Motor neuron (in vitro differentiated cells): ENCODE data around the gene SFMBT1. TPM values are rescaled to one million over a fixed set of nuclear protein-coding genes. Genes with fewer than 3 reads are reported as not detected.

Experiments
- ATAC-seq, 8 experiments: fragments of 200-7000 bp; cut with Tn5 transposase; replicated peaks in 6 of 8; 2 replicates each; pipeline ENCODE4 v1.8.0; 2021; ENCODE audit warnings: mild to moderate bottlenecking in 8 of 8, moderate library complexity in 8 of 8
- H3K27ac ChIP-seq, 2 donors: fragments of 250-450 bp; sonication (Bioruptor Pico); 2 replicates each; pipeline ENCODE4 v1.9.0; 2021; ENCODE audit warnings: antibody characterized with exemption in 2 of 2, mild to moderate bottlenecking in 2 of 2, moderate library complexity in 1 of 2
- H3K4me1 ChIP-seq, 2 donors: fragments of 250-450 bp; sonication (Bioruptor Pico); replicated peaks in 1 of 2; 2 replicates each; pipeline ENCODE4 v1.6.1; 2021; ENCODE audit warnings: antibody characterized with exemption in 2 of 2, mild to moderate bottlenecking in 2 of 2, moderate library complexity in 1 of 2
- H3K4me3 ChIP-seq, 5 donors: fragments of 250-450 bp; sonication (Bioruptor Pico); 2 replicates each; pipeline ENCODE4 v1.9.0; 2021; ENCODE audit warnings: antibody characterized with exemption in 5 of 5, mild to moderate bottlenecking in 5 of 5, moderate library complexity in 4 of 5
- WGBS, 10 experiments: fragments of 450-650 bp; shearing (Covaris generic); methylation state at CpG; one replicate each; pipeline ENCODE4 v1.0.0; 2022; 5-methylcytosine and 5-hydroxymethylcytosine counted together
- in situ Hi-C, 9 experiments: fragments of 400-800 bp; cut with MboI; loops; one replicate each; pipeline ENCODE4 v1.15.0; 2021; ENCODE audit warnings: low sequenced_read_pairs in 9 of 9, low pct_unique_long_range_greater_than_20kb in 2 of 9; ENCODE audit not compliant: unreplicated experiment in 9 of 9
- total RNA-seq, 8 experiments: library from RNA; unstranded; fragments of 300-600 nt; gene quantifications; 2 replicates each; pipeline versions ENCODE4 v1.2.3 to v1.2.4, GENCODE V29; 2022

Gene SFMBT1
- total RNA-seq, 8 experiments from 2014 or later, result 7.5 to 22.3 (median 10.8) TPM

DNA sequence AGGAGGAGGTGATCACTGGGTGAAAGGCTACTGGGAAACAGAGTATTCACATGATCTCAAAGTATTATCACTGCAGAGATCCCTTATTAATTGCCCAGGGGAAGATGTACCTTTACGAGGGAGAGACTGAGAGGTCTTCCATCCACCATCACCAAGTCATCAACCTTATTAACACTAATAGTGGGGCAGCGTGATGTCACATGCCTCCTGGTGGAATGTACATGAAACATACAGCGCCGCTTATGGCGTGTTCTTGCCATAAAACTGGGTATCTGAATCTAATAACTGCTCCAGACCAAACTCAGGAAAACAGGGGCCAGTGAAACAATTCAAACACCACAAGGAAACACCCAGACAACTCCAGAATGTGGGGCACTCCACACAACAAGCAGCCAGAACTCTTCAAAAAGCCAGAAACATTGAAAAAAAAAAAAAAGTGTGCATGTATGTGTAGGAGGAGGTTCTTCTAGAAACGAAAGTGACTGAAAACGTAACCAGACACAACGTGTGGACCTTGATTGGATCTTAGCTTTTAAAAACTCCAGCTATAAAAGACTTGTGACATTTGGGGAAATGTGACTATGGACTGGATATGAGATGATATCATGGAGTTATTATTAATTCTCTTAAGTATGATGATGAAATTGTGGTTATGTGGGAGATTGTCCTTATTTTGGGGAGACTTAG lies 153.1 kb downstream of the SFMBT1 start:
- Histone ChIP-seq H3K4me3 (no peak overlapping the region), H3K4me1 (peaks cover 5 to 9% of the 10 kb centered on the region in 2 donors), H3K27ac (no peak overlapping the region)
- in situ Hi-C loops, result loop anchor here in 1 of 9 experiments (25.0 kb wide), 1 partner anchor 170 kb away; no protein-coding TSS in a partner anchor
- ATAC-seq, result peak in 1 of 8 experiments; percentile 8
- 13 to 95% (median 84%) methylated on average over 1 to 8 of the region's 8 CpGs for WGBS, 10 experiments

DNA sequence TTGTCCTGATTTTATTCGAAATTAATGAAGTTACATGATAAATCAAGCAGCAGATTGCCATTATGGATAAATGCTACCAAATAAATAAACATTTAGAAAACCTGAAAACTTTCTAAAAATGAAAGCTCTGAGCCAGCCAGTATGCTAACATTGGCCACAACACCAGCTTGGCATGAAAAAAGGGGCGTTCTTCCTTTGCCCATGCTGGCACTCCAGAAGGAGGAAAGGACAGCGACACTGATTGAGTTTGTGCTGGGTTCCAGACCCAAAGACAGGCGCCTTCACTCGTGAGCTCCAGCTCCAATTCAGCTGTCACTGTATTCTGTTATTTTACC lies 153.6 kb downstream of the SFMBT1 start:
- in situ Hi-C loops, result loop anchor here in 1 of 9 experiments (25.0 kb wide), 1 partner anchor 170 kb away; no protein-coding TSS in a partner anchor
- Histone ChIP-seq H3K4me3 (no peak overlapping the region), H3K4me1 (peaks cover 4 to 9% of the 10 kb centered on the region in 2 donors), H3K27ac (no peak overlapping the region)
- whole genome bisulfite sequencing, 10 experiments, result 11 to 96% (median 74%) methylated on average over 1 to 5 of the region's 5 CpGs; no CpG with 5 or more reads in 2 of the 10 experiments
- peak in 1 of 8 experiments; percentile 3 for ATAC-seq

- Histone ChIP-seq H3K27ac (no peak overlapping the region), H3K4me1 (peaks cover 4 to 9% of the 10 kb centered on the region in 2 donors), H3K4me3 (no peak overlapping the region)
- 40 to 100% (median 98%) methylated on average over 1 to 2 of the region's 2 CpGs; no CpG with 5 or more reads in 2 of the 10 experiments for WGBS, 10 experiments
- in situ Hi-C loops, result loop anchor here in 1 of 9 experiments (25.0 kb wide), 1 partner anchor 171 kb away; no protein-coding TSS in a partner anchor
- peak in 6 of 8 experiments; percentile 42 to 86 (median 82) for ATAC-seq
These were observed 154.2 kb downstream of the SFMBT1 start for GRCh38 chr3:52891615-52892081.

DNA sequence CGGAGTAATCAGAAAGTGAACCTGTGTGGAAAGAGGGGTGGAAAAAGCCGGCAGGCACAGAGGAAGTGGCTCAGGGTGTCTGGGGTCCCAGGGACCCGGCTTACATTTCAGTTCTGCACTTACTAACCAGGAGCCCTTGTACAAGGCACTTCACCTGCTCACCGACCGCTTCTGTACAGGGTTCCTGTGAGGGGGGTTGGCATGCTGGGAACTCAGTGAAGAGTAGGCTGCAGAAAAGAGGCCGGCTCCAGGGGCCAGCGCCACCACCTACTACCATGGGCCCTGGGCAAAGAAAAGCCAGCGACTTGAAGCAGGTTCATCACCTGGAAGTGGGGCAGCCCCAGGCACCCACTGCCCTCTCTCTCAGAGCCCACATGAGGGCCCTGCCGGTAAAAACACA lies 154.7 kb downstream of the SFMBT1 start:
- 68 to 100% (median 89%) methylated on average over 1 to 9 of the region's 9 CpGs for WGBS, 10 experiments
- ATAC-seq, result no peak
- Histone ChIP-seq H3K4me1 (peaks cover under 1 to 5% of the 10 kb centered on the region in 2 donors), H3K4me3 (no peak overlapping the region), H3K27ac (no peak overlapping the region)
- in situ Hi-C loops, result loop anchor here in 1 of 9 experiments (25.0 kb wide), 1 partner anchor 171 kb away; no protein-coding TSS in a partner anchor

DNA sequence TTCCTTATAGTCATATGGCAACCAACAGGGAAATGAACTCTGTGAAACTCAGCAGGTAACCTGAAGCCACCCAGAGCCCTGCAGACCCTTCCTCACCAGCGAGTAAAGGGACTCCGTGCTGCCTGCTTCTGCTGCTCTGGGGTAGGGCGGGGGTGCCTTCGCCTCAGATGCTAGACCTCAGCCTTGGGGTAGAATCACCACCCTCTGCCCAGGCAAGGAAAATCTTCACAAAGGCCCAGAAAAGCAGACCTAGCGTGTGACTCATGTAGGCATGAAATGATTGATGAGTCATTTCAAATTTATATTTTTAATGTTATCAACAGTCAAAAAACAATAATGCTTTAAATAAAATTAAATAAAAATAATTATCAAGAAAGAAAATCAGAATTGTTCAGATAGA lies 155.1 kb downstream of the SFMBT1 start:
- no peak overlapping the region for H3K4me3 ChIP-seq
- ATAC-seq, result no peak
- WGBS, 10 experiments, result 88 to 100% (median 97%) methylated on average over 1 to 5 of the region's 5 CpGs; no CpG with 5 or more reads in 1 of the 10 experiments
- in situ Hi-C loops, result loop anchor here in 1 of 9 experiments (25.0 kb wide), 1 partner anchor 172 kb away; no protein-coding TSS in a partner anchor
- peaks cover 0 to under 1% of the 10 kb centered on the region in 2 donors for H3K4me1 ChIP-seq
- H3K27ac ChIP-seq, result no peak overlapping the region

GRCh38 chr3:52889901-52890300 lies 156.0 kb downstream of the SFMBT1 start:
- in situ Hi-C loops, result loop anchor here in 1 of 9 experiments (25.0 kb wide), 1 partner anchor 172 kb away; no protein-coding TSS in a partner anchor
- Histone ChIP-seq H3K4me3 (no peak overlapping the region), H3K27ac (no peak overlapping the region), H3K4me1 (no peaks in the 10 kb centered on the region)
- no peak for ATAC-seq
- 89 to 100% (median 97%) methylated on average over 1 to 6 of the region's 8 CpGs; no CpG with 5 or more reads in 4 of the 10 experiments for WGBS, 10 experiments

GRCh38 chr3:52887166-52887565 lies 158.7 kb downstream of the SFMBT1 start:
- in situ Hi-C loops, result loop anchor here in 1 of 9 experiments (25.0 kb wide), 1 partner anchor 175 kb away; no protein-coding TSS in a partner anchor
- no peak overlapping the region for H3K27ac ChIP-seq
- 72 to 100% (median 92%) methylated on average over 1 to 4 of the region's 4 CpGs; no CpG with 5 or more reads in 1 of the 10 experiments for WGBS, 10 experiments
- no peak for ATAC-seq
- no peaks in the 10 kb centered on the region for H3K4me1 ChIP-seq
- H3K4me3 ChIP-seq, result no peak overlapping the region

DNA sequence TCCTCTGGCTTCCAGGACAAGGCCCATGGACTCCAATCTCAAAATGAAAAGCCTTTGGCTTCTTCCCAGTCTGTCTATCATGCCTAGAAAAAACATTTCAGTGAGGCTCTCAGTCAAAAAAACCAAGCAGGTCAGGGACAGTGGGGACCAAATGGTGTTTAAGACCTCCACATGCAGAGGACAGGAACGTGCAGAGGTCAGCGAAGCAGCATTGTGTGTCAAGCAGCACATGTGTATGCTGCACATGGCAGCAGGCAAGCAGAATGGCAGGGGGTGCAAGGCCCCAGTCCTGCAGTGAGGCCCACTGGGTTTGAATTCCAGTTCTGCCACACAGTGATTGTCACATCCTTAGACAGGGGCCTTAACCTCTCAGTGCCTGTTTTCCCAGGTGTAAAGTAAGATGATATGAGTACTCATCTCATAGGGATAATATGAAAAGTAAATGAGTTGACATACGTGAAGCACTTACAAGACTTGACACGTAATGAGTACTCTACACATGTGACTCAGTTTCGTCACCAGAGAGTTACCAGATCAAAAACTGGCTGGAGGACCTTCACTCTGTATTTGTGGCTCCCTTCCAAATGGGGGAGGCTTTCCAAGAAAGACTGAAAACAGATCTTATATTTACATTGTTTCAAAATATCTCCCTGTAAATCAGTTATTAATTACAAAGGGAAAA lies 159.7 kb downstream of the SFMBT1 start:
- Histone ChIP-seq H3K4me1 (no peaks in the 10 kb centered on the region), H3K4me3 (no peak overlapping the region), H3K27ac (no peak overlapping the region)
- in situ Hi-C loops, result loop anchor here in 1 of 9 experiments (25.0 kb wide), 1 partner anchor 176 kb away; no protein-coding TSS in a partner anchor
- no peak for ATAC-seq
- 82 to 100% (median 93%) methylated on average over 2 to 5 of the region's 5 CpGs; no CpG with 5 or more reads in 3 of the 10 experiments for WGBS, 10 experiments

- WGBS, 10 experiments, result 63 to 100% (median 87%) methylated on average over 1 to 4 of the region's 4 CpGs; no CpG with 5 or more reads in 2 of the 10 experiments
- in situ Hi-C loops, result loop anchor here in 1 of 9 experiments (25.0 kb wide), 1 partner anchor 180 kb away; no protein-coding TSS in a partner anchor
- Histone ChIP-seq H3K27ac (no peak overlapping the region), H3K4me1 (no peaks in the 10 kb centered on the region), H3K4me3 (no peak overlapping the region)
- no peak for ATAC-seq
These were observed 163.5 kb downstream of the SFMBT1 start for GRCh38 chr3:52882377-52882776.

DNA sequence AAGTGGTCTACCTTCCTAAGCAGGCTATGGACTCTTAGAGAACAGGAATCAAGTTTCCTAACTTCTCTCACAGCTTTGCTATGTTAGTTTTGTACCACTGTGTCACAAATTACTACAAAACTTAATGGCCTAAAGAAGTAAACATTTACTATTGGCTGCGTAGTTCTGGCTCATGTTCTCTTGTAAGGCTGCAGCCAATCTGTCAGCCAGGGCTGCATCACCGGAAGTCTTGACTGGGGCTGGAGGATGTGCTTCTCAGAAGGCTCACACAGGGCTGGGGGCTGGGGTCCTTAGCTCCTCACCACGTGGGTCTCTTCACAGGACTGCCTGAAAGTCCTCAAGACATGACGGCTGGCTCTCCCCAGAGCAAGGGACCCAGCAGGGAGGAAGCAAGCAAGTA lies 164.0 kb downstream of the SFMBT1 start:
- 0 to 100% (median 82%) methylated on average over 1 to 4 of the region's 4 CpGs; no CpG with 5 or more reads in 4 of the 10 experiments for WGBS, 10 experiments
- in situ Hi-C loops, result loop anchor here in 1 of 9 experiments (25.0 kb wide), 1 partner anchor 180 kb away; no protein-coding TSS in a partner anchor
- Histone ChIP-seq H3K27ac (no peak overlapping the region), H3K4me3 (no peak overlapping the region), H3K4me1 (no peaks in the 10 kb centered on the region)
- ATAC-seq, result no peak

- WGBS, 10 experiments, result 58 to 90% (median 64%) methylated on average over 2 of the region's 3 CpGs; no CpG with 5 or more reads in 7 of the 10 experiments
- Histone ChIP-seq H3K27ac (no peak overlapping the region), H3K4me3 (no peak overlapping the region), H3K4me1 (no peaks in the 10 kb centered on the region)
- peak in 1 of 8 experiments; percentile 88 for ATAC-seq
- in situ Hi-C loops, result loop anchor here in 1 of 9 experiments (25.0 kb wide), 1 partner anchor 182 kb away; no protein-coding TSS in a partner anchor
These were observed 165.4 kb downstream of the SFMBT1 start for GRCh38 chr3:52880474-52880873.

DNA sequence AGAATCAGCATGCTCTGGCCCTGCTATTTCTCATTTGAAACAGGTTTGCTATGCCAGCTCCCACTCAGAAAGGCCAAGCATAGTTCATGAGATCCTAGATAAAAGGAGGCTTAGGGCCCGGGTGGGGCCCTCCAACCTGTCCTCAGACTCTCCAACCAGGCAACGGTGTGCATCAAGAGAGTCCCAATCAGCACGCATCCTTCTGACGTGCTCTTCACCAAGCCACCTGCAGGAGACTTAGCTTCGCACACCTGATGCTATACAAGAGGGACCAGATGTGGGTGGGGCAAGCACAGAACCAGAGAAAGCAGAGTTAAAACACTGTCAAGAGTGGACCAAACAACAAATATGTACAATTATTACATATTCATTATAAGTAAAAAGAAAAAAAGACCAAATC lies 165.8 kb downstream of the SFMBT1 start:
- in situ Hi-C loops, result loop anchor here in 1 of 9 experiments (25.0 kb wide), 1 partner anchor 182 kb away; no protein-coding TSS in a partner anchor
- no peak for ATAC-seq
- Histone ChIP-seq H3K4me1 (no peaks in the 10 kb centered on the region), H3K4me3 (no peak overlapping the region), H3K27ac (no peak overlapping the region)
- WGBS, 10 experiments, result 60 to 100% (median 89%) methylated on average over 1 to 5 of the region's 5 CpGs; no CpG with 5 or more reads in 4 of the 10 experiments
